Left lobe of liver (tissue), 2 donors: Measurements from ENCODE around the gene FXR2. TPM values are rescaled to one million over a fixed set of nuclear protein-coding genes. Genes with fewer than 3 reads are reported as not detected.
"Not testable (repeated sequence)": the region's sequence is repeated elsewhere in the genome, so short reads cannot be mapped to it uniquely, and the experiment has no call there.

Experiments
- ATAC-seq: fragments of 200-7000 bp; cut with Tn5 transposase; one replicate; pipeline ENCODE4 v1.9.1; 2020; ENCODE audit warnings: mild to moderate bottlenecking, moderate library complexity
- DNase-seq: peaks from one replicate; pipeline ENCODE4 v3.0.0-alpha.2; 2020; ENCODE audit warnings: low spot score
- total RNA-seq: library from RNA; stranded (reverse); gene quantifications from one replicate; pipeline ENCODE4 v1.2.1, GENCODE V29; 2021
- donor health status: DM: no; HTN: no; CAD: no; lungs with moderate emphysema.
- donor health status: DM: no; HTN: yes; CAD: no.

The FXR2 gene
- total RNA-seq: 19.0 TPM

- ATAC-seq (peak; percentile 94), DNase-seq (peak; percentile 100)
Observed at GRCh38 chr17:7614425-7615264, at the start of gene FXR2. TSS of gene FXR2 (minus strand) at chr17:7614897. CDS start at chr17:7614532, 365 bp downstream.

GRCh38 chr17:7656958-7657609, 42.4 kb upstream of the FXR2 start:
- ATAC-seq (peak; percentile 20), DNase-seq (no peak)

- ATAC-seq (no peak), DNase-seq (no peak)
Observed at GRCh38 chr17:7655541-7655840, 40.8 kb upstream of the FXR2 start.

GRCh38 chr17:7654832-7655540, 40.3 kb upstream of the FXR2 start:
- DNase-seq (no peak), ATAC-seq (no peak)

GRCh38 chr17:7652388-7653356, 38.0 kb upstream of the FXR2 start:
- no peak for ATAC-seq
- DNase-seq: no peak

- ATAC-seq (peak; percentile 8), DNase-seq (no peak)
Observed at GRCh38 chr17:7651665-7652387, 37.1 kb upstream of the FXR2 start.

GRCh38 chr17:7651097-7651664, 36.5 kb upstream of the FXR2 start:
- DNase-seq (no peak), ATAC-seq (no peak)

- DNase-seq: peak; percentile 67
Observed at GRCh38 chr17:7650509-7651096, 35.9 kb upstream of the FXR2 start, which contains the start of gene ATP1B2. TSS of gene ATP1B2 (plus strand) at chr17:7650926. CDS start at chr17:7651519, 593 bp downstream.

GRCh38 chr17:7647018-7647417, 32.3 kb upstream of the FXR2 start:
- ATAC-seq (no peak), DNase-seq (no peak)

More at GRCh38 chr17:7650509-7651096, 35.9 kb upstream of the FXR2 start, which contains the start of gene ATP1B2:
- ATAC-seq: peak; percentile 90

- DNase-seq (no peak), ATAC-seq (no peak)
Observed at GRCh38 chr17:7646457-7646856, 31.8 kb upstream of the FXR2 start.

- ATAC-seq: no peak
- DNase-seq: no peak
Observed at GRCh38 chr17:7644775-7645174, 30.1 kb upstream of the FXR2 start.

- ATAC-seq, DNase-seq: not testable (repeated sequence)
Observed at GRCh38 chr17:7641635-7642034, 26.9 kb upstream of the FXR2 start.

- ATAC-seq (no peak), DNase-seq (no peak)
Observed at GRCh38 chr17:7640783-7641182, 26.1 kb upstream of the FXR2 start.

GRCh38 chr17:7636163-7636562, 21.5 kb upstream of the FXR2 start:
- ATAC-seq (no peak), DNase-seq (no peak)

- ATAC-seq: no peak
- no peak for DNase-seq
Observed at GRCh38 chr17:7634384-7634783, 19.7 kb upstream of the FXR2 start.

- DNase-seq: peak; percentile 77
Observed at GRCh38 chr17:7633093-7633492, 18.4 kb upstream of the FXR2 start.

GRCh38 chr17:7632492-7632894, 17.8 kb upstream of the FXR2 start:
- ATAC-seq: peak; percentile 51
- no peak for DNase-seq

More at GRCh38 chr17:7633093-7633492, 18.4 kb upstream of the FXR2 start:
- peak; percentile 71 for ATAC-seq

GRCh38 chr17:7631398-7632380, 17.0 kb upstream of the FXR2 start:
- DNase-seq (peak; percentile 87), ATAC-seq (peak; percentile 55)
